Measurements from ENCODE around the gene ACTR2. TPM values are rescaled to one million over a fixed set of nuclear protein-coding genes. Genes with fewer than 3 reads are reported as not detected.
"Not testable (repeated sequence)": the region's sequence is repeated elsewhere in the genome, so short reads cannot be mapped to it uniquely, and the experiment has no call there.

The ACTR2 gene
- polyA plus RNA-seq, 3 donors = 205 to 212 (median 207) TPM

DNA sequence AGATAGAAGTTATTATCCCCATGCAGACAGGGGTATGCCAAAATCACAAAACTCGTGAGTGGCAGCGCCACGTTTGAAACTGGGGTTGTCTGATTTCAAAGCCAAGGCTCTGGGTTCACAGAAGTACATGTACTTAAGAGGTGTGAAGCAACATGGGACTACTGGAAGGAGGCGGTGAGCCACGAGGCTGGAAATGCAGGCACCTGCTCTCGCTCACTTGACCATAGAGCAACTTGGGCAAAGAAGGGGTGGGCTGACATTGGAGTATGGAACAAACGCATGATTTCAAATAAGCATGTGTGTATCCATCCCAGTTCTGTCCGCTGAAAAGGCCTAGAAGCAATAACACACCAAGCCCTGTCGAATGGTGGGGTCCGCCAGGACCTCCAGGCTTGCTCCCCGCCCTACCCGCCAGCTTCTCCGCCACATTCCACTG, 593 bp upstream of the ACTR2 start:
- DNase-seq (ENCODE audit: low read depth in 3 of 3, low spot score in 2 of 3) = peak; percentile 15 to 53 (median 29)

GRCh38 chr2:65228263-65228750, 676 bp downstream of the ACTR2 start:
- peak in 2 of 3 donors; percentile 31 to 45 for DNase-seq (ENCODE audit: low read depth in 3 of 3, low spot score in 2 of 3)

DNA sequence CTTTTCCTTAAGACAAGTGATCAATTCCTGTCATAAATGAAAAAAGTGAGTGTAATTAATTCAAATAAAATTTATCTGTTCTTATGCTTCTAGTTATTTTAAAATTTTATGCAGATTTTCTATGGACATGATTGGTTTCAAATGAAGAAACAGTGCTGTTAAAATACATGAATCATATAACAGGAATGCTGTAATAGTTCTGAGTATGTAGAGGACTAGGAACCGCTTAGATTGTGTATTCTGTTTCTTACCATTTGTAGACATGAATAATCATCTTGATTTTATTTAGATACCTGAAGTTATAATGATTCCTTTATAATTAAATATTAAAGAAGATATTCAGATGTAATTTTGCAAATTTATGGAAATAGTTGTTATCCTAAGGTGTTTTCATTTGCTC, 3.5 kb downstream of the ACTR2 start:
- DNase-seq (ENCODE audit: low read depth in 3 of 3, low spot score in 2 of 3) = no peak

DNA sequence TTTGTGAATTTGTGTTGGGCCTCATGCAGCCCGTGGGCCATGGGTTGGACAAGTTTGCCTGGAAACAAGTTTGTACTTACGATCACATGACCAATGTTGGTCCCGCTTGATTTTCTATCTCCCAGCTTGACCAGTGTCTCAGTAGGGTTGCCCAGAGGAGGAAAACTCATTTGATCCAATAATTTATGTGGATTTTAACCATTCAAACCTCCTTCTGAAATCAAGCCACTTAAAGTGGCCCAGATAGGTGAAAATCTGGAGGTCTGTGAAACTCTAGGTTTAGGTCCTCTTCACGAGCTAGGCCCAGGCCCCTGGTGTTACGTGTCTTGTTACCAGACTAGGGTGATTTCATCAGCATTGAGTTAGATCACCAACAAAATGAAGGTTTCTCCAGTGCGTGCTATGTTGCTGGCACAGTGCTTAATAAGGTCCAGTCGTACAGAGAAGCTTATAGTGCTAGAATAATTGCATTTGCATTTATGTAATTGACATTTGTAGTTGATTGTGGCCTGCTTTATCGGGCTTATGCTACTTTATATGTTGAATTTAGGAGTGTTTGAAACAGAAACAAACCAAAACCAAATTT, 4.4 kb downstream of the ACTR2 start:
- DNase-seq (ENCODE audit: low read depth in 3 of 3, low spot score in 2 of 3) = no peak

GRCh38 chr2:65232636-65233035, 5.0 kb downstream of the ACTR2 start:
- no peak for DNase-seq (ENCODE audit: low read depth in 3 of 3, low spot score in 2 of 3)

- no peak for DNase-seq (ENCODE audit: low read depth in 3 of 3, low spot score in 2 of 3)
These were observed 13.0 kb downstream of the ACTR2 start for GRCh38 chr2:65240657-65241056.

GRCh38 chr2:65244452-65244851, 16.8 kb downstream of the ACTR2 start:
- not testable (repeated sequence) for DNase-seq (ENCODE audit: low read depth in 3 of 3, low spot score in 2 of 3)

- DNase-seq (ENCODE audit: low read depth in 3 of 3, low spot score in 2 of 3) = no peak
These were observed 25.0 kb downstream of the ACTR2 start for GRCh38 chr2:65252640-65253039.

GRCh38 chr2:65255356-65255755, 27.7 kb downstream of the ACTR2 start:
- DNase-seq (ENCODE audit: low read depth in 3 of 3, low spot score in 2 of 3) = no peak

GRCh38 chr2:65256054-65256453, 28.4 kb downstream of the ACTR2 start:
- no peak for DNase-seq (ENCODE audit: low read depth in 3 of 3, low spot score in 2 of 3)

DNA sequence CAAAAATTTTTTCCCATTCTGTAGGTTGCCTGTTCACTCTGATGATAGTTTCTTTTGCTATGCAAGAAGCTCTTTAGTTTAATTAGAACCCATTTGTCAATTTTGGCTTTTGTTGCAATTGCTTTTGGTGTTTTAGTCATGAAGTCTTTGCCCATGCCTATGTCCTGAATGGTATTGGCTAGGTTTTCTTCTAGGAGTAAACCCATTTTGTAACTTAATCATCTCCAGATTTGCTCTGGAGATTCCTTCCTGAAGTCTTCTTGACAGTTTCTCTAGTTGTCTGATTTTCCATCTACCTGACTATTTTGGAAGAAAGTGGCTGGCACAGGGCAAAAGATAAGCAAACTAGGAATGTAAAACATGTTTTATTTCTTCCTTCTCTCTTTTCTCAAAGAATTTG, 30.2 kb downstream of the ACTR2 start:
- not testable (repeated sequence) for DNase-seq (ENCODE audit: low read depth in 3 of 3, low spot score in 2 of 3)

DNA sequence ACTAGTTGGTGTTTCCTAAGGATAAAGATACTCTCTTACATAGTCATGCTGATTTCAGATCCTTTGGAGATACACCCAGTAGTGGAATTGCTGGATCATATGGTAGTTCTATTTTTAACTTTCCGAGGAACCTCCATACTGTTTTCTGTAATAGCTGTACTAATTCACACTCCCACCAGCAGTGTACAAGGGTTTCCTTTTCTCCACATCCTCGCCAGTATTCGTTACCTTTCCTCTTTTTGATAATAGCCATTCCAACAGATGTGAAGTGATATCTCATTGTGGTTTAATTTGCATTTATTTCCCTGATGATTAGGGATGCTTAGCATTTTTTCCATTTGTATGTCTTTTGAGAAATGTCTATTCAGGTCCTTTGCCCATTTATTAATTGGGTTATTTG, 34.0 kb downstream of the ACTR2 start:
- no peak for DNase-seq (ENCODE audit: low read depth in 3 of 3, low spot score in 2 of 3)

DNA sequence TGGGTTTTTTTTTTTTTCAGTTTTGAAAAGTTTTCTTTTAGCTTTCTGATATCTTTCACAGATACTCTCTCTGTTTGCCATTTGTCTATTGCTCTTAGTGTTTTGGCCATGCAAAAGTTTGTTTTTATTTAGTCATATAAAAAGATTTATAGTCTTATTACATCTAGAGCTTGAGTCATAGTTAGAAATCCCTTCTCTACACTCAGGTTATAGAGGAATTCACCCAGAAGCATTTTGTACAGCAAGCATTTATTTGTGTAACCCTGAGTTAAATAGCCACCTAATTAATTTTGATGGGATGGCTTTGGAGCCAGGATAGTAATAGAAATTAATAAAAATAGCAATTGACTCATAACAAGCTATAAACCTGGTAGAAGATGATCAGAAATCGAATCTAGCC, 35.6 kb downstream of the ACTR2 start:
- DNase-seq (ENCODE audit: low read depth in 3 of 3, low spot score in 2 of 3) = no peak

GRCh38 chr2:65263986-65264385, 36.4 kb downstream of the ACTR2 start:
- DNase-seq (ENCODE audit: low read depth in 3 of 3, low spot score in 2 of 3) = no peak

DNA sequence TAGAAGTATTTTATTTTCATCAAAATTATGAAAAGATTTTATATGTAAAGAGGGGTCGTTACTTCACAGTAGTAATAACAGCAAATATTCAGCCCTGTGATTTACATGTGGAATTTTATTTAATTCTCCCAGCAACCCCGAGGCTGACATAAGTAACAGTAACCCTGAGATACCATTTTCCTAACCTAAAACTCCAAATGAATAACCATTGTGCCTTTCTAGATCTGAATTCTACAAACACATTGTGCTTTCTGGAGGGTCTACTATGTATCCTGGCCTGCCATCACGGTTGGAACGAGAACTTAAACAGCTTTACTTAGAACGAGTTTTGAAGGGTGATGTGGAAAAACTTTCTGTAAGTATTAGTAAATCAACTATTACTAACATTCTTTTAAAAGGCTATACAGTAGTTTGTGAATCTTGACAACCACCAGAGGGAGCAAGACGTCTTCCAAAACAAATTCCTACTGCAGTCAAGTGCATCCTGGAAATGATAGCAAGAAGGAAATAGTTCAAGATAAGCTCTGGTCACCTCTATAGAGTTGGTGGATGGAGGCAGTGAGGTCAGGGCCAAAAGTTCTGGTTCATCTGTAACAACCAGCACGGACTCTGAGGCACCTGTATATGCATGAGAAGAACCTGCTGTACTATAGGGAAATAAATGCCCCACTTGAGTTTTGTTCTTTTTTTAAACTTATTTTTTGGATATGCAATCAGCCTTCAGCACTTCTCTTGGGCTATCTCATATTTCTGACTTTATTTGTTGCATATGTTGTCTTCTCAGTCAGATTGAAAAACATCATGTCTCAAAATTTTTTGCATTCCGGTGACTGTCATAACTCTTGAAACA, 37.4 kb downstream of the ACTR2 start:
- peak; percentile 61 to 81 (median 73) for DNase-seq (ENCODE audit: low read depth in 3 of 3, low spot score in 2 of 3)

- DNase-seq (ENCODE audit: low read depth in 3 of 3, low spot score in 2 of 3) = no peak
These were observed 38.0 kb downstream of the ACTR2 start for GRCh38 chr2:65265671-65266045.

- DNase-seq (ENCODE audit: low read depth in 3 of 3, low spot score in 2 of 3) = no peak
These were observed 39.4 kb downstream of the ACTR2 start for GRCh38 chr2:65267008-65267407.

DNA sequence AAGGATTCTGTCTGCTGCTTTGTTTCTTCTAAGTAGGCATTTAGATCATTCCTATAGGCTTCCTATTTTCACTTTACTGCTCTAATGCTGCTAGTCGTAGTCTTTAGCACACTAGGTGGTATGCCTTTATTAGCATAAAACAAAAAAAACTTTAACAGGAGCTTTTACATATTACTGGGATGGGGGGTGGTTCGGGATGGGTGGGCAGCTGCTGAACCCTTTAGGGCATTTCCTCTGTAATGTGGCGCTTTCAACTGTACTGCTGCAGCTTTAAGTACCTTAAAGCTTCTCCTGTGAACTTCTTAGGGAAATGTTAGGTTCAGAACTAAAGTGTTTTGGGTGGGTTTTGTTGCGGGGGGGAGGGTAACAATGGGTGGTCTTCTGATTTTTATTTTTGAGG, 41.3 kb downstream of the ACTR2 start:
- DNase-seq (ENCODE audit: low read depth in 3 of 3, low spot score in 2 of 3) = no peak

DNA sequence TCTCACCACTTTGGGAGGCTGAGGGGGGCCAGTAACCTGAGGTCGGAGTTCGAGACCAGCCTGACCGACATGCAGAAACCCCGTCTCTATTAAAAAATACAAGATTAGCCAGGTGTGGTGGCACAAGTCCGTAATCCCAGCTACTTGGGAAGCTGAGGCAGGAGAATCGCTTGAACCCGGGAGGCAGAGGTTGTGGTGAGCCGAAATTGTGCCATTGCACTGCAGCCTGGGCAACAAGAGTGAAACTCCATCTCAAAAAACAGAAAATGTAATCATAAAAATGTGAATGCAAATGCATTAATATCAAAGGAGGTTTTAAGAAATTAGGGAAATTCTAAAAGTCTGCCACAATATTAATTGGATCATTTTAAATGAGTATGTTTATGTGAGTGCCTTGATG, 45.7 kb downstream of the ACTR2 start:
- DNase-seq (ENCODE audit: low read depth in 3 of 3, low spot score in 2 of 3) = no peak

- no peak for DNase-seq (ENCODE audit: low read depth in 3 of 3, low spot score in 2 of 3)
These were observed 47.7 kb downstream of the ACTR2 start for GRCh38 chr2:65275141-65275915.

DNA sequence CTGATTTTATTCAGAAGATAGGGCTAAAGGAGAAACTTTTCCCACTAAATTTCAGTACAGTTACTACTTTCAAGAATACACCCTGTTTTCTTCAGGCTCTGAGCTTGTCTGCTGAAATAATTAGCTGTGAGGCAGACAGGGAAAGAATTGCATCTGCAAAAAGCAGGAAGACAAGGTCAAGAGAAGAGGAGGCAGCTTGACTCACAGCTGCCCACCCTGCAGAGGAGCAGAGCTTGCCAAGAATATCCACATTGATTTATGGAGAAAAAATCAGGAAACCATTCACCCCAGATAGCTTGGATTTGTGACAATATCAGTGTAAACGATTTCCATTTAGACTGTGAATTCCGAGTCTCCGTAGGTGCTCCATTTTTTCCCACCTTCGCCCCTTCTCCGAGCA, 49.0 kb downstream of the ACTR2 start:
- DNase-seq (ENCODE audit: low read depth in 3 of 3, low spot score in 2 of 3) = no peak

All from right renal cortex interstitium (tissue), 3 donors.